Fibroblast of lung (primary cell): ENCODE results near the gene KLK13. TPM values are rescaled to one million over a fixed set of nuclear protein-coding genes. Genes with fewer than 3 reads are reported as not detected.

Experiments
- DNase-seq, 2 donors: peaks; one replicate each; pipeline versions ENCODE4 v3.0.0 to v3.0.0-alpha.2; 2010; ENCODE audit warnings: low read depth in 2 of 2
- H2AFZ ChIP-seq: 2 replicates; pipeline ENCODE4 v1.5.1; 2012; ENCODE audit warnings: low read length, control low read depth, inconsistent platforms
- H3K27ac ChIP-seq: 2 replicates; pipeline ENCODE4 v1.5.1; 2011; ENCODE audit warnings: low read length, control low read depth; ENCODE audit not compliant: insufficient read depth
- H3K27me3 ChIP-seq: 2 replicates; pipeline ENCODE4 v1.5.1; 2011; ENCODE audit warnings: mild to moderate bottlenecking, low read length; ENCODE audit not compliant: control insufficient read depth, insufficient read depth
- H3K36me3 ChIP-seq: 2 replicates; pipeline ENCODE4 v1.5.1; 2011; ENCODE audit warnings: low read length; ENCODE audit not compliant: control insufficient read depth, insufficient read depth
- H3K4me1 ChIP-seq: 2 replicates; pipeline ENCODE4 v1.5.1; 2011; ENCODE audit warnings: low read length; ENCODE audit not compliant: control insufficient read depth, insufficient read depth; ENCODE audit errors: extremely low read depth
- H3K4me2 ChIP-seq: 2 replicates; pipeline ENCODE4 v1.5.1; 2011; ENCODE audit warnings: low read length, control low read depth; ENCODE audit not compliant: insufficient read depth; ENCODE audit errors: extremely low read depth
- H3K4me3 ChIP-seq, 4 experiments: fragments of 200-600 bp in 1 of 4; sonication (generic) in 1 of 4; replicated peaks in 1 of 4; 2 replicates each; pipeline ENCODE4 v1.5.1; 2011 to 2016; ENCODE audit warnings: low read length in 4 of 4, low read depth in 3 of 4, mild to moderate bottlenecking in 3 of 4, control low read depth in 2 of 4, inconsistent platforms in 1 of 4, mixed read lengths in 1 of 4; ENCODE audit not compliant: insufficient read depth in 1 of 4; ENCODE audit errors: control extremely low read depth in 1 of 4
- H3K79me2 ChIP-seq: 2 replicates; pipeline ENCODE4 v1.5.1; 2012; ENCODE audit warnings: mild to moderate bottlenecking, low read length, inconsistent platforms; ENCODE audit not compliant: control insufficient read depth, insufficient read depth
- H3K9ac ChIP-seq: 2 replicates; pipeline ENCODE4 v1.5.1; 2011; ENCODE audit warnings: mild to moderate bottlenecking, low read length, control low read depth; ENCODE audit not compliant: insufficient read depth
- H3K9me3 ChIP-seq: 2 replicates; pipeline ENCODE4 v1.5.1; 2012; ENCODE audit warnings: low read depth, low read length; ENCODE audit not compliant: control insufficient read depth, insufficient read depth
- H4K20me1 ChIP-seq: 2 replicates; pipeline ENCODE4 v1.5.1; 2011; ENCODE audit warnings: low read length; ENCODE audit not compliant: control insufficient read depth, insufficient read depth; ENCODE audit errors: extremely low read depth
- CTCF ChIP-seq, 2 donors: IDR thresholded peaks in 1 of 2; conservative IDR thresholded peaks in 1 of 2; 1 replicate in 1 of 2; 2 replicates in 1 of 2; pipeline ENCODE4 v1.5.1; 2011 to 2012; ENCODE audit warnings: low read length in 2 of 2, control low read depth in 1 of 2, inconsistent platforms in 1 of 2, low read depth in 1 of 2, mild to moderate bottlenecking in 1 of 2
- EZH2 ChIP-seq: IDR thresholded peaks from 2 replicates; pipeline ENCODE4 v1.5.1; 2012; ENCODE audit warnings: low read length, control low read depth, mild to moderate bottlenecking; ENCODE audit errors: missing control alignments
- polyA plus RNA-seq, 2 donors: library from polyadenylated mRNA; depleted of rRNA in 1 of 2; stranded (reverse) in 1 of 2; unstranded in 1 of 2; fragments of >200 nt; gene quantifications; 2 replicates each; pipeline ENCODE4 v1.2.1, GENCODE V29; 2011 to 2012; ENCODE audit warnings: missing spikeins in 1 of 2
- total RNA-seq: library from RNA; depleted of rRNA; stranded (reverse); fragments of >200 nt; gene quantifications from 2 replicates; pipeline ENCODE4 v1.2.1, GENCODE V29; 2014

The KLK13 gene
- total and polyA plus RNA-seq, 2 donors (not counting 1 experiment from before 2014, with no cell fraction given): not detected

GRCh38 chr19:51090471-51090870 lies 25.6 kb upstream of the KLK13 start:
- no peak overlapping the region for H3K9ac ChIP-seq
- H3K4me2 ChIP-seq: no peak overlapping the region
- no peak overlapping the region for H2AFZ ChIP-seq
- H3K27me3 ChIP-seq: no peaks in the 10 kb centered on the region
- no peaks in the 10 kb centered on the region for H3K79me2 ChIP-seq
- H3K4me1 ChIP-seq: no peaks in the 10 kb centered on the region
- no peak for TF ChIP-seq CTCF (conservative IDR thresholded peaks at IDR 0.05 in 1 of 2, IDR thresholded peaks at IDR 0.05 in 1 of 2; ENCODE audit: low read depth in 1 of 2, low read length in 2 of 2)
- no peak for TF ChIP-seq EZH2
- no peaks in the 10 kb centered on the region for H4K20me1 ChIP-seq
- no peak overlapping the region for H3K4me3 ChIP-seq
- no peak overlapping the region for H3K27ac ChIP-seq
- no peaks in the 10 kb centered on the region for H3K9me3 ChIP-seq
- no peaks in the 10 kb centered on the region for H3K36me3 ChIP-seq
- DNase-seq: peak in 1 of 2 donors; percentile 10

- Histone ChIP-seq H3K36me3 (no peaks in the 10 kb centered on the region), H3K9ac (no peak overlapping the region), H3K79me2 (no peaks in the 10 kb centered on the region), H4K20me1 (no peaks in the 10 kb centered on the region), H3K9me3 (no peaks in the 10 kb centered on the region), H3K27ac (no peak overlapping the region), H3K4me1 (no peaks in the 10 kb centered on the region), H3K4me2 (no peak overlapping the region), H3K27me3 (no peaks in the 10 kb centered on the region), H2AFZ (no peak overlapping the region), H3K4me3 (no peak overlapping the region)
- DNase-seq: no peak
- TF ChIP-seq EZH2 (no peak), CTCF (conservative IDR thresholded peaks at IDR 0.05 in 1 of 2, IDR thresholded peaks at IDR 0.05 in 1 of 2; ENCODE audit: low read depth in 1 of 2, low read length in 2 of 2) (no peak)
These were observed 24.9 kb upstream of the KLK13 start for GRCh38 chr19:51089786-51090185.

GRCh38 chr19:51086153-51086850 lies 21.4 kb upstream of the KLK13 start:
- H3K27ac ChIP-seq: no peak overlapping the region
- no peak for DNase-seq
- H3K79me2 ChIP-seq: no peaks in the 10 kb centered on the region
- H3K27me3 ChIP-seq: no peaks in the 10 kb centered on the region
- H3K9me3 ChIP-seq: no peaks in the 10 kb centered on the region
- no peak overlapping the region for H3K9ac ChIP-seq
- no peaks in the 10 kb centered on the region for H4K20me1 ChIP-seq
- H3K36me3 ChIP-seq: no peaks in the 10 kb centered on the region
- H3K4me1 ChIP-seq: no peaks in the 10 kb centered on the region
- H2AFZ ChIP-seq: no peak overlapping the region
- no peak overlapping the region for H3K4me3 ChIP-seq
- no peak overlapping the region for H3K4me2 ChIP-seq
- TF ChIP-seq EZH2 (no peak), CTCF (conservative IDR thresholded peaks at IDR 0.05 in 1 of 2, IDR thresholded peaks at IDR 0.05 in 1 of 2; ENCODE audit: low read depth in 1 of 2, low read length in 2 of 2) (no peak)
